Kidney epithelial cell (primary cell): Measurements from ENCODE around the gene NTN3. TPM values are rescaled to one million over a fixed set of nuclear protein-coding genes. Genes with fewer than 3 reads are reported as not detected.

Experiments
- DNase-seq: peaks from one replicate; pipeline ENCODE4 v3.0.0-alpha.2; 2010; ENCODE audit warnings: low read depth
- H3K27me3 ChIP-seq: 2 replicates; pipeline ENCODE4 v1.6.0; 2011; ENCODE audit warnings: low read length; ENCODE audit not compliant: control insufficient read depth, insufficient read depth
- H3K36me3 ChIP-seq: 2 replicates; pipeline ENCODE4 v1.5.1; 2011; ENCODE audit warnings: low read length; ENCODE audit not compliant: control insufficient read depth, insufficient read depth
- H3K4me3 ChIP-seq: 2 replicates; pipeline ENCODE4 v1.5.1; 2011; ENCODE audit warnings: low read depth, mild to moderate bottlenecking, control low read depth, low read length
- CTCF ChIP-seq: IDR thresholded peaks from 2 replicates; pipeline ENCODE4 v1.5.1; 2011; ENCODE audit warnings: mild to moderate bottlenecking, moderate library complexity, low read length, control low read depth, inconsistent platforms; ENCODE audit not compliant: insufficient read depth, poor library complexity, severe bottlenecking
- total RNA-seq: library from RNA; depleted of rRNA; stranded (reverse); fragments of >200 nt; gene quantifications from 2 replicates; pipeline ENCODE4 v1.2.3, GENCODE V29; 2015

The NTN3 gene
- total RNA-seq, 1 donor from 2014 or later, result 0.17 TPM

- no peak for TF ChIP-seq CTCF
- DNase-seq, result no peak
- Histone ChIP-seq H3K27me3 (no peaks in the 10 kb centered on the region), H3K4me3 (no peak overlapping the region), H3K36me3 (peaks cover 5% of the 10 kb centered on the region)
Observed at GRCh38 chr16:2493605-2494004, 22.5 kb downstream of the NTN3 start.

GRCh38 chr16:2494616-2495015 lies 23.5 kb downstream of the NTN3 start:
- Histone ChIP-seq H3K4me3 (no peak overlapping the region), H3K27me3 (no peaks in the 10 kb centered on the region), H3K36me3 (peaks cover 5% of the 10 kb centered on the region)
- no peak for DNase-seq
- TF ChIP-seq CTCF, result no peak

- DNase-seq, result no peak
- TF ChIP-seq CTCF, result no peak
- H3K4me3 ChIP-seq, result no peak overlapping the region
Observed at GRCh38 chr16:2495041-2495440, 23.9 kb downstream of the NTN3 start.

GRCh38 chr16:2496223-2497115 lies 25.4 kb downstream of the NTN3 start:
- no peak overlapping the region for H3K4me3 ChIP-seq
- peaks cover 5% of the 10 kb centered on the region for H3K36me3 ChIP-seq
- no peak for DNase-seq
- H3K27me3 ChIP-seq, result no peaks in the 10 kb centered on the region
- no peak for TF ChIP-seq CTCF

More at GRCh38 chr16:2495041-2495440, 23.9 kb downstream of the NTN3 start:
- Histone ChIP-seq H3K36me3 (peaks cover 5% of the 10 kb centered on the region), H3K27me3 (no peaks in the 10 kb centered on the region)

- H3K4me3 ChIP-seq, result no peak overlapping the region
- peaks cover 5% of the 10 kb centered on the region for H3K36me3 ChIP-seq
- no peak for TF ChIP-seq CTCF
- no peak for DNase-seq
- H3K27me3 ChIP-seq, result no peaks in the 10 kb centered on the region
Observed at GRCh38 chr16:2497116-2497630, 26.1 kb downstream of the NTN3 start.
